Right lobe of liver (tissue), 4 donors: ENCODE measurements around the gene POLA2.

Experiments
- POLR2A ChIP-seq: fragments of 450-650 bp; IDR thresholded peaks from one replicate; pipeline ENCODE4 v1.6.1; 2017; ENCODE audit warnings: antibody characterized with exemption, mild to moderate bottlenecking
- TF ChIP-seq, protein P1 (sequence below), 4 donors: fragments of 200-600 bp in 3 of 4; fragments of 450-650 bp in 1 of 4; IDR thresholded peaks; one replicate each; pipeline versions ENCODE4 v1.5.1 to v1.8.0; 2016 to 2022; ENCODE audit warnings: antibody characterized with exemption in 4 of 4, mild to moderate bottlenecking in 2 of 4
- donor health status: DM: no; HTN: no; CAD: no.
- donor health status: DM: no; HTN: no; CAD: no.
- donor health status: DM: no; HTN: yes; CAD: no.

DNA sequence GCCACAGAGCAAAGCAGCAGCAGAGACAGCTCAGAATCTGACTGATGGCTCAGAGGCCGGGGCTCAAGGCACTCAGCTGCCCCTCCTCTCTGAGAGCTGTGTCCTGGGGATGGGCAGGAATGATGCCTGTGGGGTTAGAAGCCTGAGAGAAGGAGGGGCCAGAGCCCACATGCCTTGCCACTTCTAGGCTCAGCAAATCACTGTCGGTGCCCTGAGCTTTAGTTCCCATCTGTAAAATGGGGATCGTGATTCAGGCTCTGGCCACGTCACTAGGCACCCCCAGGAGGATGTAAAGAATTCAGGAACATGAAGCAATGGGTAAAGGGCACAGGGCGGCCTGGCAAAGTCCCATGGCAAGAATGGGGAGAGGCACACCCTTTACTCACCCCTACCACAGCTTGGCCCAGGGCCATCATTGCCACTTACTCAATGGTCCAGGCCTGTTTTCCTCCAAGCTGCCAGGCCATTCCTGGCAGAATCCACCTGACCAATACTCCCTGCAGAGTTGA is 49.5 kb downstream of the POLA2 start:
- TF ChIP-seq, protein P1, sequence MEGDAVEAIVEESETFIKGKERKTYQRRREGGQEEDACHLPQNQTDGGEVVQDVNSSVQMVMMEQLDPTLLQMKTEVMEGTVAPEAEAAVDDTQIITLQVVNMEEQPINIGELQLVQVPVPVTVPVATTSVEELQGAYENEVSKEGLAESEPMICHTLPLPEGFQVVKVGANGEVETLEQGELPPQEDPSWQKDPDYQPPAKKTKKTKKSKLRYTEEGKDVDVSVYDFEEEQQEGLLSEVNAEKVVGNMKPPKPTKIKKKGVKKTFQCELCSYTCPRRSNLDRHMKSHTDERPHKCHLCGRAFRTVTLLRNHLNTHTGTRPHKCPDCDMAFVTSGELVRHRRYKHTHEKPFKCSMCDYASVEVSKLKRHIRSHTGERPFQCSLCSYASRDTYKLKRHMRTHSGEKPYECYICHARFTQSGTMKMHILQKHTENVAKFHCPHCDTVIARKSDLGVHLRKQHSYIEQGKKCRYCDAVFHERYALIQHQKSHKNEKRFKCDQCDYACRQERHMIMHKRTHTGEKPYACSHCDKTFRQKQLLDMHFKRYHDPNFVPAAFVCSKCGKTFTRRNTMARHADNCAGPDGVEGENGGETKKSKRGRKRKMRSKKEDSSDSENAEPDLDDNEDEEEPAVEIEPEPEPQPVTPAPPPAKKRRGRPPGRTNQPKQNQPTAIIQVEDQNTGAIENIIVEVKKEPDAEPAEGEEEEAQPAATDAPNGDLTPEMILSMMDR (IDR thresholded peaks at IDR 0.05), result no peak
- no peak for TF ChIP-seq POLR2A
